Activated CD4-positive, alpha-beta T cell treated with anti-CD3 and anti-CD28 coated beads for 36 hours (primary cell): Measurements from ENCODE around the gene SCNN1G. TPM values are rescaled to one million over a fixed set of nuclear protein-coding genes. Genes with fewer than 3 reads are reported as not detected.

ENCODE experiments used
- ATAC-seq: fragments of 200-7000 bp; cut with Tn5 transposase; one replicate; pipeline ENCODE4 v1.10.0; 2021; ENCODE audit warnings: mild to moderate bottlenecking, moderate library complexity
- CTCF ChIA-PET: fragments of 350-600 bp; sonication (Branson Sonifier 250); formaldehyde crosslinking; loops from one replicate; lab custom pipeline; 2021; ENCODE audit warnings: antibody characterized with exemption; lab: Charles Lee
- POLR2A ChIA-PET: fragments of 350-600 bp; sonication (Branson Sonifier 250); formaldehyde crosslinking; loops from one replicate; lab custom pipeline; 2021; ENCODE audit warnings: antibody characterized with exemption, inconsistent platforms; lab: Charles Lee
- DNase-seq: peaks from one replicate; pipeline ENCODE4 v3.0.0-alpha.2; 2020
- H3K27ac Mint-ChIP-seq: one replicate; pipeline ENCODE4 v1.8.0; 2021; ENCODE audit warnings: mixed read lengths
- H3K27me3 Mint-ChIP-seq: one replicate; pipeline ENCODE4 v1.8.0; 2021; ENCODE audit warnings: mixed read lengths
- H3K36me3 Mint-ChIP-seq: one replicate; pipeline ENCODE4 v1.8.0; 2021; ENCODE audit warnings: low read depth, mixed read lengths
- H3K4me1 Mint-ChIP-seq: one replicate; pipeline ENCODE4 v1.8.0; 2021; ENCODE audit warnings: mixed read lengths
- H3K4me3 Mint-ChIP-seq: one replicate; pipeline ENCODE4 v1.8.0; 2021; ENCODE audit warnings: mild to moderate bottlenecking, moderate library complexity, mixed read lengths
- H3K9me3 Mint-ChIP-seq: one replicate; pipeline ENCODE4 v1.8.0; 2021; ENCODE audit warnings: low read depth, mixed read lengths
- intact Hi-C, 2 experiments: fragments of 100-400 bp; cut with DNase I in 1 of 2; cut with micrococcal nuclease in 1 of 2; formaldehyde crosslinking; loops; one replicate each; pipeline versions ENCODE4 v1.14.2 to v1.15.1; 2022 to 2024; cut with DNase I, micrococcal nuclease
- total RNA-seq, 2 experiments: library from RNA; stranded (reverse); gene quantifications; one replicate each; pipeline ENCODE4 v1.2.3, GENCODE V29; 2021

SCNN1G gene, protein sequence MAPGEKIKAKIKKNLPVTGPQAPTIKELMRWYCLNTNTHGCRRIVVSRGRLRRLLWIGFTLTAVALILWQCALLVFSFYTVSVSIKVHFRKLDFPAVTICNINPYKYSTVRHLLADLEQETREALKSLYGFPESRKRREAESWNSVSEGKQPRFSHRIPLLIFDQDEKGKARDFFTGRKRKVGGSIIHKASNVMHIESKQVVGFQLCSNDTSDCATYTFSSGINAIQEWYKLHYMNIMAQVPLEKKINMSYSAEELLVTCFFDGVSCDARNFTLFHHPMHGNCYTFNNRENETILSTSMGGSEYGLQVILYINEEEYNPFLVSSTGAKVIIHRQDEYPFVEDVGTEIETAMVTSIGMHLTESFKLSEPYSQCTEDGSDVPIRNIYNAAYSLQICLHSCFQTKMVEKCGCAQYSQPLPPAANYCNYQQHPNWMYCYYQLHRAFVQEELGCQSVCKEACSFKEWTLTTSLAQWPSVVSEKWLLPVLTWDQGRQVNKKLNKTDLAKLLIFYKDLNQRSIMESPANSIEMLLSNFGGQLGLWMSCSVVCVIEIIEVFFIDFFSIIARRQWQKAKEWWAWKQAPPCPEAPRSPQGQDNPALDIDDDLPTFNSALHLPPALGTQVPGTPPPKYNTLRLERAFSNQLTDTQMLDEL
- total RNA-seq: not detected

GRCh38 chr16:23182679-23183542 lies at the start of gene SCNN1G:
SCNN1G (plus strand) TSS chr16:23182745; CDS start chr16:23186272, 3,527 bp downstream.
- DNase-seq (peak; percentile 17), ATAC-seq (no peak)
- Mint-ChIP-seq H3K27ac (no peak within 1 kb of the TSS), H3K4me3 (peak within 1 kb of the TSS; percentile 45), H3K9me3 (no peaks in the 10 kb centered on the region), H3K27me3 (peaks cover 52% of the 10 kb centered on the region), H3K36me3 (no peaks in the 10 kb centered on the region), H3K4me1 (peaks cover 8% of the 10 kb centered on the region)
- intact Hi-C loops: loop anchor here (1.0 kb wide), 3 partner anchors 34 to 413 kb away; partner anchors contain the start of genes NDUFAB1 (in 1 of the 2) and USP31 (in 1 of the 2)
- POLR2A ChIA-PET: no interaction called here
- CTCF ChIA-PET: interaction anchor here (0.6 to 4.9 kb wide), 6 partner anchors 8 to 255 kb away, joined by 3 to 64 read pairs (median 3); no protein-coding TSS in a partner anchor

DNA sequence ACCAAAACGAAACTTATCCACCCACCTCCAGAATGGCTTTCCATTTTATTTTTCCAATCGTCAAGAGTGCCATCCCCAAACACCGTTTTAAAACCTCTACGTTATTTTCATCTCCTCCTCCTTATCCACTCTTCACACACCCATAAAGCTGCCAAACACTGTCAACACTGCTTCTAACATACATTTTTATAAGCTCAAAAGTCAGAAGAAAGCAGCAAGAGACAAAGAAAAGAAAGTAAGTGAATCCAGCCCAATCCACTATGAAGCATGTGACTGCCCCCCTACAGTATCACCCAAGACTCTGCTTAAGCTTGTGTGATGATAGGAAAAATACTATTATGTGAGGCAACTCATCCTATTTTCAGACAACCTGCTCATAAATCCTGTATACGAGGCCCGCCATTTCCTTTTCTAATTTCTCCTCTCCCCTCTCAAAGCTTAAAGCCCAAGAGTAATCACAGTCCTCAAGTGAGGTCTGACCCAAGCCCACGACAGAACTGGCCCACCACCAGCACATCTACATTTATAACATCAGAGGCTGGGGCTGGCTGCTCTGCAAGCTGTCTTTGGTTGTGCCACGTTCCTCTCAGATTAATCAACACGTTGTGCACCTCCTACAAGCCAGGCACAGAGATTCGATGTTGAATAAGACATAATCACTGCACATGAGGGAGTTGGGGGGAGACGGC lies 49.6 kb upstream of the SCNN1G start:
- ChIA-PET CTCF (interaction anchor here (0.9 to 1.0 kb wide), 2 partner anchors 8 to 12 kb away, joined by 3 to 4 read pairs; no protein-coding TSS in a partner anchor), POLR2A (no interaction called here)
- DNase-seq: no peak

GRCh38 chr16:23134274-23134673 lies 48.3 kb upstream of the SCNN1G start:
- DNase-seq (no peak), ATAC-seq (no peak)
- Mint-ChIP-seq H3K36me3 (peaks cover 25% of the 10 kb centered on the region), H3K27ac (no peak overlapping the region), H3K4me3 (no peak overlapping the region), H3K4me1 (peaks cover 18% of the 10 kb centered on the region), H3K9me3 (peaks cover 21% of the 10 kb centered on the region), H3K27me3 (no peaks in the 10 kb centered on the region)
- CTCF ChIA-PET: no interaction called here
- intact Hi-C loops: no loop called here
- POLR2A ChIA-PET: no interaction called here

More for the DNA sequence above, 49.6 kb upstream of the SCNN1G start:
- H3K27me3 Mint-ChIP-seq: no peaks in the 10 kb centered on the region
- no peak for ATAC-seq
- H3K9me3 Mint-ChIP-seq: peaks cover 14% of the 10 kb centered on the region
- intact Hi-C loops: no loop called here
- peaks cover 17% of the 10 kb centered on the region for H3K36me3 Mint-ChIP-seq
- H3K27ac Mint-ChIP-seq: no peak overlapping the region
- H3K4me1 Mint-ChIP-seq: peaks cover 18% of the 10 kb centered on the region
- no peak overlapping the region for H3K4me3 Mint-ChIP-seq

GRCh38 chr16:23137256-23137655 lies 45.3 kb upstream of the SCNN1G start:
- H3K27me3 Mint-ChIP-seq: no peaks in the 10 kb centered on the region

DNA sequence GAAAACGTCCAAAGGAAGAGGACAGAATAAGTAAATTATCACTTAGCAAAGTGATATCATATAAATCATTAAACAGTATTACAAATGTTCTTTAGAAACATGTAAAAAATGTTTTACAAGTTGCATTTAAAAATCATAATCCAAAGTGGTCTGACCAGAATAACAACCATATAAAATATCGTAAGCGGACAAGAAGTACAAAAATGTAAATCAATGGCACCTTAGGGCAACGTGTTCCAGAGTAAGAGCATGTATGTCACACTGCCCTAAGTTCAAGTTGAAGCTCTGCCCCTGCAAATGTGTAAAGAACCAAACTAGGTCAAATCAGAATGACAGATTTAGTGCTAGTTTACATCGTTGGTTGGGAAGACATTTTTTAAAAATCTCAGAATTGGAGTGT lies 44.7 kb upstream of the SCNN1G start:
- POLR2A ChIA-PET: no interaction called here
- no peaks in the 10 kb centered on the region for H3K27me3 Mint-ChIP-seq
- H3K36me3 Mint-ChIP-seq: peaks cover 25% of the 10 kb centered on the region
- no peak overlapping the region for H3K27ac Mint-ChIP-seq
- ATAC-seq (no peak), DNase-seq (no peak)
- CTCF ChIA-PET: interaction anchor here (0.6 kb wide), 1 partner anchor 43 kb away, joined by 3 read pairs; no protein-coding TSS in a partner anchor
- intact Hi-C loops: no loop called here
- peaks cover 21% of the 10 kb centered on the region for H3K9me3 Mint-ChIP-seq
- peaks cover 6% of the 10 kb centered on the region for H3K4me1 Mint-ChIP-seq
- no peak overlapping the region for H3K4me3 Mint-ChIP-seq

More at GRCh38 chr16:23137256-23137655, 45.3 kb upstream of the SCNN1G start:
- peaks cover 25% of the 10 kb centered on the region for H3K36me3 Mint-ChIP-seq
- intact Hi-C loops: no loop called here
- peaks cover 10% of the 10 kb centered on the region for H3K4me1 Mint-ChIP-seq
- ChIA-PET CTCF (interaction anchor here (0.6 kb wide), 1 partner anchor 44 kb away, joined by 3 read pairs; no protein-coding TSS in a partner anchor), POLR2A (no interaction called here)
- peaks cover 21% of the 10 kb centered on the region for H3K9me3 Mint-ChIP-seq
- ATAC-seq (no peak), DNase-seq (no peak)
- H3K4me3 Mint-ChIP-seq: no peak overlapping the region
- no peak overlapping the region for H3K27ac Mint-ChIP-seq

DNA sequence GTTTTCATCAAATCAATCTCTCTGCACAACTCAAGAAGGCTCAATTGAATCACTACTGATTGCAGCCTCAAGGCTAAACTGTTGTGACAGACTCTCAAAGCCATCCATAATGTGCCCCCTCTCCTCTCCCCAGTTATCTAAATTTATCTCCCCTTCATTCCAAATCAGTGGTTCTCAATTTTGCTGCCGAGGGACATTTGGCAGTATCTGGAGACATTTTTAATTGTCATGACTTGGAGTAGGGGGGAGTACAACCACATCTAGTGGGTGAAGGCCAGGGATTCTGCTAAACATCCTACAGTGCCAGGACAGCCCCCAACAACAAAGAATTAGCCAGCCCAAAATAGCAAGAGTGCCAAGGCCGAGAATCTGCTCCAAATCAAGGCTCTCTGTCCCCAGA lies 42.4 kb upstream of the SCNN1G start:
- Mint-ChIP-seq H3K27me3 (no peaks in the 10 kb centered on the region), H3K27ac (no peak overlapping the region)

DNA sequence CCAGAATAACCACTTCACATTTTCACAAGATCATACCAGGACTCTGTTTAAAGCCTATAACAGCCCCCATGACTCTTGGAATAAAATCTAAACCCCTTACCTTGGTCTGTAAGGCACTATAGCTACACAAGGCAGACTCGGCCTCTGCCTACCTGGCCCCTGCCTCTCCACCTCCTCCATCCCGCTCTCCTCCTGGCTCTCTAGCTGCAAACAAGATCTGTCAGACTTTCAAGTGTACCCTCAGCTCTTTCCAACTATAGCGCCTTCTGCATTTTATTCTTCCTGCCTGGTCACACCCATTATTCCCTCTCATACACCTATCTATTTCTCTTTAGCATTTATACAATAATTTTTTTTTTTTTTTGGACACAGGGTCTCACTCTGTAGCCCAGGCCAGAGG lies 41.5 kb upstream of the SCNN1G start:
- H3K4me1 Mint-ChIP-seq: peaks cover 7% of the 10 kb centered on the region
- intact Hi-C loops: no loop called here
- H3K36me3 Mint-ChIP-seq: peaks cover 18% of the 10 kb centered on the region
- H3K27me3 Mint-ChIP-seq: no peaks in the 10 kb centered on the region
- no peak overlapping the region for H3K4me3 Mint-ChIP-seq
- ATAC-seq: no peak
- peaks cover 17% of the 10 kb centered on the region for H3K9me3 Mint-ChIP-seq
- H3K27ac Mint-ChIP-seq: no peak overlapping the region
- ChIA-PET POLR2A (no interaction called here), CTCF (interaction anchor here (0.7 to 0.8 kb wide), 2 partner anchors 8 to 43 kb away, joined by 4 to 5 read pairs; no protein-coding TSS in a partner anchor)
- DNase-seq: no peak

More for the DNA sequence above, 42.4 kb upstream of the SCNN1G start:
- Mint-ChIP-seq H3K9me3 (peaks cover 21% of the 10 kb centered on the region), H3K4me1 (peaks cover 3% of the 10 kb centered on the region), H3K4me3 (no peak overlapping the region), H3K36me3 (peaks cover 23% of the 10 kb centered on the region)
- POLR2A ChIA-PET: no interaction called here
- CTCF ChIA-PET: no interaction called here
- ATAC-seq (no peak), DNase-seq (no peak)
- intact Hi-C loops: no loop called here

DNA sequence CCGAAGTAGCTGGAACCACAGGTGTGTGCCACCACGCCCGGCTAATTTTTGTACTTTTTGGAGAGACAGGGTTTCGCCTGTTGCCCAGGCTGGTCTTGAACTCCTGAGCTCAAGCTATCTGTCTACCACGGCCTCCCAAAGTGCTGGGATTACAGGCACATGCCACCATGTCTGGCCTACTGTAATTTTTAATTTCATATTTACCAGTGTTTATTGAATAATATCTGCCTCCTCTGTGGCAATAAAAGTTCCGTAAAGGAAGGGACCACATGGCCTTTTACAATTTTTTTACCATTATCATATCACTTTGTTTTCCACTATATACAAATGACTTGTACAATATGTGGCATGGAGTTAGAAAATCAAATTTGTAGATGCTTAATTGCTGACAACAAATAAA lies 41.0 kb upstream of the SCNN1G start:
- intact Hi-C loops: no loop called here
- ATAC-seq (no peak), DNase-seq (no peak)
- H3K36me3 Mint-ChIP-seq: peaks cover 16% of the 10 kb centered on the region
- peaks cover 8% of the 10 kb centered on the region for H3K4me1 Mint-ChIP-seq
- no peaks in the 10 kb centered on the region for H3K27me3 Mint-ChIP-seq
- H3K4me3 Mint-ChIP-seq: no peak overlapping the region
- H3K9me3 Mint-ChIP-seq: peaks cover 15% of the 10 kb centered on the region
- ChIA-PET CTCF (interaction anchor here (0.7 kb wide), 1 partner anchor 9 kb away, joined by 4 read pairs; no protein-coding TSS in a partner anchor), POLR2A (no interaction called here)
- no peak overlapping the region for H3K27ac Mint-ChIP-seq

GRCh38 chr16:23141959-23142740 lies 40.4 kb upstream of the SCNN1G start:
- no peak for ATAC-seq
- intact Hi-C loops: no loop called here
- Mint-ChIP-seq H3K4me1 (peaks cover 13% of the 10 kb centered on the region), H3K9me3 (peaks cover 12% of the 10 kb centered on the region), H3K36me3 (peaks cover 17% of the 10 kb centered on the region), H3K27ac (no peak overlapping the region), H3K4me3 (no peak overlapping the region), H3K27me3 (no peaks in the 10 kb centered on the region)
- ChIA-PET POLR2A (no interaction called here), CTCF (interaction anchor here (0.6 to 1.6 kb wide), 2 partner anchors 18 to 175 kb away, joined by 3 to 4 read pairs; no protein-coding TSS in a partner anchor)
- no peak for DNase-seq

GRCh38 chr16:23143391-23143790 lies 39.2 kb upstream of the SCNN1G start:
- ChIA-PET CTCF (interaction anchor here (1.6 kb wide), 1 partner anchor 17 kb away, joined by 3 read pairs; no protein-coding TSS in a partner anchor), POLR2A (no interaction called here)
- intact Hi-C loops: no loop called here
- ATAC-seq (no peak), DNase-seq (no peak)
- H3K27me3 Mint-ChIP-seq: no peaks in the 10 kb centered on the region
- peaks cover 4% of the 10 kb centered on the region for H3K9me3 Mint-ChIP-seq
- peaks cover 10% of the 10 kb centered on the region for H3K36me3 Mint-ChIP-seq
- H3K4me3 Mint-ChIP-seq: no peak overlapping the region
- H3K4me1 Mint-ChIP-seq: peaks cover 20% of the 10 kb centered on the region
- H3K27ac Mint-ChIP-seq: no peak overlapping the region
